T-helper 2 cell treated with Interferon-gamma antibody and Interleukin-4, amounts not matched to agents 100 ng/mL and 5 ng/mL, for 36 hours (primary cell): Measurements from ENCODE around the gene WWOX. TPM values are rescaled to one million over a fixed set of nuclear protein-coding genes. Genes with fewer than 3 reads are reported as not detected.

Experiments used
- intact Hi-C: fragments of 100-400 bp; cut with micrococcal nuclease; formaldehyde crosslinking; loops from one replicate; pipeline ENCODE4 v1.15.1; 2023
- total RNA-seq: library from RNA; stranded (reverse); gene quantifications from 2 replicates; pipeline ENCODE4 v1.2.3, GENCODE V29; 2022

WWOX gene
- total RNA-seq, 1 donor from 2014 or later: 26.3 TPM

- intact Hi-C loops: no loop called here
These were observed 159.1 kb downstream of the WWOX start for GRCh38 chr16:78258375-78259065.

GRCh38 chr16:78259873-78260272 is 160.4 kb downstream of the WWOX start:
- intact Hi-C loops: no loop called here

GRCh38 chr16:78264642-78265041 is 165.2 kb downstream of the WWOX start:
- intact Hi-C loops: no loop called here

GRCh38 chr16:78269256-78269655 is 169.8 kb downstream of the WWOX start:
- intact Hi-C loops: no loop called here

- intact Hi-C loops: no loop called here
These were observed 172.5 kb downstream of the WWOX start for GRCh38 chr16:78271981-78272380.

GRCh38 chr16:78274771-78275170 is 175.3 kb downstream of the WWOX start:
- intact Hi-C loops: no loop called here

- intact Hi-C loops: no loop called here
These were observed 176.0 kb downstream of the WWOX start for GRCh38 chr16:78275420-78275819.

- intact Hi-C loops: no loop called here
These were observed 178.0 kb downstream of the WWOX start for GRCh38 chr16:78277321-78278055.

GRCh38 chr16:78278056-78278450 is 178.6 kb downstream of the WWOX start:
- intact Hi-C loops: no loop called here

GRCh38 chr16:78281115-78281514 is 181.7 kb downstream of the WWOX start:
- intact Hi-C loops: no loop called here

GRCh38 chr16:78283548-78284251 is 184.2 kb downstream of the WWOX start:
- intact Hi-C loops: no loop called here

- intact Hi-C loops: no loop called here
These were observed 184.9 kb downstream of the WWOX start for GRCh38 chr16:78284326-78284725.

GRCh38 chr16:78284957-78285434 is 185.5 kb downstream of the WWOX start:
- intact Hi-C loops: no loop called here

- intact Hi-C loops: no loop called here
These were observed 186.0 kb downstream of the WWOX start for GRCh38 chr16:78285437-78285922.

GRCh38 chr16:78286065-78286464 is 186.6 kb downstream of the WWOX start:
- intact Hi-C loops: no loop called here

- intact Hi-C loops: no loop called here
These were observed 189.4 kb downstream of the WWOX start for GRCh38 chr16:78288888-78289287.

- intact Hi-C loops: no loop called here
These were observed 189.9 kb downstream of the WWOX start for GRCh38 chr16:78289373-78289772.

- intact Hi-C loops: no loop called here
These were observed 190.4 kb downstream of the WWOX start for GRCh38 chr16:78289844-78290277.

- intact Hi-C loops: no loop called here
These were observed 190.9 kb downstream of the WWOX start for GRCh38 chr16:78290395-78290794.

- intact Hi-C loops: no loop called here
These were observed 191.6 kb downstream of the WWOX start for GRCh38 chr16:78290872-78291591.

- intact Hi-C loops: no loop called here
These were observed 192.2 kb downstream of the WWOX start for GRCh38 chr16:78291604-78292003.
